NCI-H2196 treated with DMSO at 0.1 percent for 48 hours (cell line): ENCODE results near the gene ALPL.

ENCODE experiments used
- DNase-seq: peaks from one replicate; lab custom pipeline; 2025; ENCODE audit not compliant: unreplicated experiment; lab: John Stamatoyannopoulos, UW

The ALPL gene

GRCh38 chr1:21576031-21576797 lies 67.0 kb downstream of the ALPL start:
- DNase-seq = no peak

GRCh38 chr1:21576798-21577187 lies 67.6 kb downstream of the ALPL start:
- DNase-seq = no peak

GRCh38 chr1:21577324-21577723 lies 68.1 kb downstream of the ALPL start:
- no peak for DNase-seq

GRCh38 chr1:21577933-21578332 lies 68.7 kb downstream of the ALPL start:
- DNase-seq = no peak

GRCh38 chr1:21579791-21580190 lies 70.6 kb downstream of the ALPL start:
- DNase-seq = peak; percentile 26

GRCh38 chr1:21584096-21584495 lies 74.9 kb downstream of the ALPL start:
- no peak for DNase-seq

GRCh38 chr1:21585037-21585436 lies 75.8 kb downstream of the ALPL start:
- DNase-seq = no peak

- no peak for DNase-seq
These were observed 77.0 kb downstream of the ALPL start for GRCh38 chr1:21586222-21586621.

GRCh38 chr1:21586846-21587601 lies 77.8 kb downstream of the ALPL start:
- DNase-seq = peak; percentile 35

GRCh38 chr1:21587602-21587953 lies 78.4 kb downstream of the ALPL start:
- no peak for DNase-seq

GRCh38 chr1:21589618-21590017 lies 80.4 kb downstream of the ALPL start:
- DNase-seq = no peak

- DNase-seq = no peak
These were observed 81.1 kb downstream of the ALPL start for GRCh38 chr1:21590126-21590880.

GRCh38 chr1:21590934-21591333 lies 81.7 kb downstream of the ALPL start:
- no peak for DNase-seq

GRCh38 chr1:21592086-21592865 lies 83.1 kb downstream of the ALPL start:
- no peak for DNase-seq

- no peak for DNase-seq
These were observed 84.0 kb downstream of the ALPL start for GRCh38 chr1:21593231-21593630.

GRCh38 chr1:21594501-21594900 lies 85.3 kb downstream of the ALPL start:
- no peak for DNase-seq

- no peak for DNase-seq
These were observed 86.0 kb downstream of the ALPL start for GRCh38 chr1:21594935-21595897.

- no peak for DNase-seq
These were observed 87.0 kb downstream of the ALPL start for GRCh38 chr1:21596174-21596573.

- no peak for DNase-seq
These were observed 87.4 kb downstream of the ALPL start for GRCh38 chr1:21596628-21597027.

GRCh38 chr1:21597753-21598152 lies 88.5 kb downstream of the ALPL start:
- DNase-seq = no peak
